Measurements from ENCODE around the gene TTLL9. TPM values are rescaled to one million over a fixed set of nuclear protein-coding genes. Genes with fewer than 3 reads are reported as not detected.
"Not testable (repeated sequence)": the region's sequence is repeated elsewhere in the genome, so short reads cannot be mapped to it uniquely, and the experiment has no call there.

Gene TTLL9
- polyA plus RNA-seq, 1 donor from 2014 or later: 8.0 TPM

GRCh38 chr20:31920275-31920855 is 49.9 kb downstream of the TTLL9 start:
- no peaks in the 10 kb centered on the region for H3K9me2 ChIP-seq (ENCODE audit: insufficient read depth, low read length)
- H2AFZ ChIP-seq (ENCODE audit: low read depth, low read length): no peak overlapping the region
- H3F3A ChIP-seq (ENCODE audit: insufficient read depth, low read length, poor library complexity, severe bottlenecking): no peaks in the 10 kb centered on the region
- TF ChIP-seq RAD21 (conservative IDR thresholded peaks at IDR 0.05) (no peak), SMC3 (conservative IDR thresholded peaks at IDR 0.05; ENCODE audit: poor library complexity) (no peak), EP300 (conservative IDR thresholded peaks at IDR 0.05; ENCODE audit: poor library complexity, severe bottlenecking) (no peak), MXI1 (conservative IDR thresholded peaks at IDR 0.05; ENCODE audit: poor library complexity, severe bottlenecking) (no peak), CTCF (IDR thresholded peaks at IDR 0.05; ENCODE audit: poor library complexity, severe bottlenecking) (no peak), REST (IDR thresholded peaks at IDR 0.05; ENCODE audit: borderline replicate concordance) (no peak), POLR2AphosphoS5 (IDR thresholded peaks at IDR 0.05) (no peak), EZH2 (IDR thresholded peaks at IDR 0.05; ENCODE audit: borderline replicate concordance, insufficient read depth, low read length, poor library complexity, severe bottlenecking) (no peak), TAF1 (IDR thresholded peaks at IDR 0.05; ENCODE audit: low read depth) (no peak)
- H3K9me3 ChIP-seq (ENCODE audit: low read length): no peaks in the 10 kb centered on the region
- no peaks in the 10 kb centered on the region for H3K79me2 ChIP-seq (replicated peaks; ENCODE audit: insufficient read depth, low read length)
- no peak overlapping the region for H3K4me2 ChIP-seq (ENCODE audit: low read length)
- H3K27ac ChIP-seq (ENCODE audit: low read length): no peak overlapping the region
- H3K27me3 ChIP-seq (ENCODE audit: insufficient read depth, low read depth, low read length): no peaks in the 10 kb centered on the region
- H3K4me3 ChIP-seq (ENCODE audit: low read length): no peak overlapping the region
- H3K36me3 ChIP-seq (ENCODE audit: insufficient read depth, low read length): no peaks in the 10 kb centered on the region
- no peaks in the 10 kb centered on the region for H4K20me1 ChIP-seq (ENCODE audit: insufficient read depth)
- H3K9ac ChIP-seq (ENCODE audit: low read length): no peak overlapping the region

GRCh38 chr20:31921480-31921879 is 51.0 kb downstream of the TTLL9 start:
- not testable (repeated sequence) for H2AFZ ChIP-seq (ENCODE audit: low read depth, low read length); H3K27ac ChIP-seq (ENCODE audit: low read length); H3K27me3 ChIP-seq (ENCODE audit: insufficient read depth, low read depth, low read length); H3K4me3 ChIP-seq (ENCODE audit: low read length); H3K79me2 ChIP-seq (replicated peaks; ENCODE audit: insufficient read depth, low read length); H3K9me3 ChIP-seq (ENCODE audit: low read length); H3K9me2 ChIP-seq (ENCODE audit: insufficient read depth, low read length); H4K20me1 ChIP-seq (ENCODE audit: insufficient read depth); H3K9ac ChIP-seq (ENCODE audit: low read length); H3K4me2 ChIP-seq (ENCODE audit: low read length); H3K36me3 ChIP-seq (ENCODE audit: insufficient read depth, low read length); H3F3A ChIP-seq (ENCODE audit: insufficient read depth, low read length, poor library complexity, severe bottlenecking)

- H3K79me2 ChIP-seq (replicated peaks; ENCODE audit: insufficient read depth, low read length): no peaks in the 10 kb centered on the region
Observed at GRCh38 chr20:31922181-31922580, 51.7 kb downstream of the TTLL9 start.

More at GRCh38 chr20:31922181-31922580, 51.7 kb downstream of the TTLL9 start:
- no peak overlapping the region for H3K4me2 ChIP-seq (ENCODE audit: low read length)
- no peaks in the 10 kb centered on the region for H3K27me3 ChIP-seq (ENCODE audit: insufficient read depth, low read depth, low read length)
- H3K9ac ChIP-seq (ENCODE audit: low read length): no peak overlapping the region
- H2AFZ ChIP-seq (ENCODE audit: low read depth, low read length): no peak overlapping the region
- TF ChIP-seq REST (IDR thresholded peaks at IDR 0.05; ENCODE audit: borderline replicate concordance): no peak
- TF ChIP-seq POLR2AphosphoS5 (IDR thresholded peaks at IDR 0.05): no peak
- no peak for TF ChIP-seq EP300 (conservative IDR thresholded peaks at IDR 0.05; ENCODE audit: poor library complexity, severe bottlenecking)
- no peak for TF ChIP-seq MXI1 (conservative IDR thresholded peaks at IDR 0.05; ENCODE audit: poor library complexity, severe bottlenecking)
- no peak for TF ChIP-seq CTCF (IDR thresholded peaks at IDR 0.05; ENCODE audit: poor library complexity, severe bottlenecking)
- no peak for TF ChIP-seq SMC3 (conservative IDR thresholded peaks at IDR 0.05; ENCODE audit: poor library complexity)
- no peak for TF ChIP-seq RAD21 (conservative IDR thresholded peaks at IDR 0.05)
- no peak for TF ChIP-seq TAF1 (IDR thresholded peaks at IDR 0.05; ENCODE audit: low read depth)
- TF ChIP-seq EZH2 (IDR thresholded peaks at IDR 0.05; ENCODE audit: borderline replicate concordance, insufficient read depth, low read length, poor library complexity, severe bottlenecking): no peak
- H3K27ac ChIP-seq (ENCODE audit: low read length): no peak overlapping the region
- H4K20me1 ChIP-seq (ENCODE audit: insufficient read depth): no peaks in the 10 kb centered on the region
- H3K9me3 ChIP-seq (ENCODE audit: low read length): no peaks in the 10 kb centered on the region
- no peaks in the 10 kb centered on the region for H3F3A ChIP-seq (ENCODE audit: insufficient read depth, low read length, poor library complexity, severe bottlenecking)
- no peaks in the 10 kb centered on the region for H3K9me2 ChIP-seq (ENCODE audit: insufficient read depth, low read length)
- no peak overlapping the region for H3K4me3 ChIP-seq (ENCODE audit: low read length)
- H3K36me3 ChIP-seq (ENCODE audit: insufficient read depth, low read length): no peaks in the 10 kb centered on the region

Data from neural cell (in vitro differentiated cells).